HEK293 (cell line): ENCODE measurements around the gene UGT1A1.

ENCODE experiments used
- CTCF ChIP-seq: fragments of 450-650 bp; formaldehyde crosslinking; IDR thresholded peaks from 2 replicates; pipeline ENCODE4 v1.5.1; 2016; ENCODE audit warnings: missing biosample characterization, missing genetic modification characterization
- YY1 ChIP-seq: fragments of 450-650 bp; formaldehyde crosslinking; IDR thresholded peaks from 2 replicates; pipeline ENCODE4 v1.5.1; 2018; ENCODE audit warnings: missing biosample characterization, missing genetic modification characterization
- ZNF280D ChIP-seq: fragments of 450-650 bp; formaldehyde crosslinking; IDR thresholded peaks from 2 replicates; pipeline ENCODE4 v1.5.1; 2016; ENCODE audit warnings: missing biosample characterization, missing genetic modification characterization
- ZNF658 ChIP-seq: fragments of 450-650 bp; formaldehyde crosslinking; IDR thresholded peaks from 2 replicates; pipeline ENCODE4; 2016; ENCODE audit warnings: missing biosample characterization, missing genetic modification characterization
- TF ChIP-seq, protein P1 (sequence below): fragments of 450-650 bp; formaldehyde crosslinking; IDR thresholded peaks from 2 replicates; pipeline ENCODE4 v1.5.1; 2016; ENCODE audit warnings: missing biosample characterization, missing genetic modification characterization

DNA sequence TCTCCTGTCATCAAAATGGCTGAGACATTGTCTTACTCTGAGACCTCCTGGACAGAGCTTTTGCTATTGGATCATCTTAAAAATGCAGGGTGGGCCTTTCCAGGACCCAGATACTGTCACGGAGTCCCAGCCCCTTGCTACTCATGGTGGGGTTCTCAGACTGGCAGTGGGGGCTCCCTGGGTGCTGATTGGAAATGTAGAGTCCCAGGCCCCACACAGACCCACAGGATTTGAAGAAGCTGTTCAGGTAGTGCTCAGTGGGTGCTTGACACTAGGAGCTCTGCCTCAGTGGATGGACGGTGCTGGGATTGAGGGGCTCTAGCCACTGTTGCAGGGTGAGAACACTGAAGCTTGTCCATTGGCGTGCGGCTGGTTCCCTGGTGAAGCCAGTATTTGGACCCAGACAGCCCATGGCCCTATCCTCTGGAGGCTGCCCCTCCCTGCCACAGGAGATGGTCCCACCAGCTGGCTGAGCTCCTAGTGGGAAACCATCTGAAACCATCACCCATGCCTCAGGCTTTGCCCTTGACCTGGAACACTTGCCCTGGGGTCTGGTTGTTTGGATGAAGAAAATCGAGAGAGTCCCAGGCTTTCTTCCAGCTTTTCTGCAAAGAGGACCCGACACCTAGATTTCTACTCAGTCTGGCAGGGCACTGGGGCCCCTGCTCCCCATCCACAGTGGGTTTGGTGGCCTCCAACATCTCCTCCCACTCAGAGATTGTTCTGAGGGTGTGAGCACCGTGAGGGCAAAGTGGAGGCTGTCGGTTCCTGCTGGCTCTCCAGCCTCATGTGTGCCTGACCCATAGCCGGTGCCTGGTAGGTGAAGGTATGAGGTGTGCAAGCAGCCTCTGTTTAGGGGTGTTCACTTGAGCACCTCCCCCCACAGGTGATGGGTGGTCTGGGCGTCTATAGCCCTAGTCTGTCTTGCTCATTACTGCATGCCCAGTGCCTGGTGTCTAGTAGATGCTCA is 48.2 kb downstream of the UGT1A1 start:
- TF ChIP-seq CTCF (tag by site-specific recombination) (no peak), YY1 (tag by site-specific recombination) (no peak), ZNF658 (tag by site-specific recombination) (no peak), ZNF280D (tag by site-specific recombination) (no peak)
- TF ChIP-seq, protein P1, sequence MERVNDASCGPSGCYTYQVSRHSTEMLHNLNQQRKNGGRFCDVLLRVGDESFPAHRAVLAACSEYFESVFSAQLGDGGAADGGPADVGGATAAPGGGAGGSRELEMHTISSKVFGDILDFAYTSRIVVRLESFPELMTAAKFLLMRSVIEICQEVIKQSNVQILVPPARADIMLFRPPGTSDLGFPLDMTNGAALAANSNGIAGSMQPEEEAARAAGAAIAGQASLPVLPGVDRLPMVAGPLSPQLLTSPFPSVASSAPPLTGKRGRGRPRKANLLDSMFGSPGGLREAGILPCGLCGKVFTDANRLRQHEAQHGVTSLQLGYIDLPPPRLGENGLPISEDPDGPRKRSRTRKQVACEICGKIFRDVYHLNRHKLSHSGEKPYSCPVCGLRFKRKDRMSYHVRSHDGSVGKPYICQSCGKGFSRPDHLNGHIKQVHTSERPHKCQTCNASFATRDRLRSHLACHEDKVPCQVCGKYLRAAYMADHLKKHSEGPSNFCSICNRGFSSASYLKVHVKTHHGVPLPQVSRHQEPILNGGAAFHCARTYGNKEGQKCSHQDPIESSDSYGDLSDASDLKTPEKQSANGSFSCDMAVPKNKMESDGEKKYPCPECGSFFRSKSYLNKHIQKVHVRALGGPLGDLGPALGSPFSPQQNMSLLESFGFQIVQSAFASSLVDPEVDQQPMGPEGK (tag by site-specific recombination) = no peak
